ENCODE measurements around the gene KCNMB3.

DNA sequence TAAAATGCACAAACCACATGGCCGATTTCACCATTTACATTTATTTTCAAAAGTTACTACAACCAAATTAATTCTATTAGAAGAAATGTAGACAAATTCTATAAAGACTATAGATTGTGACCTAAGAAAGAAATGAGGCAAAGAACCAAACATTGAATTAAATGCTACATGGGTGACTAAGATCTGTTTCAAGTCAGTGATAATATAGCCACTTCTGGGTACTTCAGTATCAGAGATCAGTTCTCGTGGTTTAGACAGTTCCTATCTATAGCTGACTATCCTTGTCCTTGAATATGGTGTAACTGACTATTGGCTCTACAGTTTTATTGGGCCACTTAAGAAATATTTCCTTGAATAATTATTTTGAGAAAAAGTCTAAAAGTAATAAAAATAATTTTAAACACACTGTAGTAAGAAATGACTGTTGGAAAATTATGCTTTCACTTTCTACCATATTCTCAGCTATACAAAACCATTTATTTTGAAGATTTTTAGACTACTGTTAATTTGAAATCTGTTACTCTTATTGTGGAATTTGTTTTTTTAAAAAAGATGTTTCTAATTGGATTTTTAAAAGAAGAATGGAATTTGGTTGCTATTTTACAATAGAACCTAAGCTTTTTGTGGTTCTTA, 14.1 kb downstream of the KCNMB3 start:
- TF ChIP-seq, protein P1, sequence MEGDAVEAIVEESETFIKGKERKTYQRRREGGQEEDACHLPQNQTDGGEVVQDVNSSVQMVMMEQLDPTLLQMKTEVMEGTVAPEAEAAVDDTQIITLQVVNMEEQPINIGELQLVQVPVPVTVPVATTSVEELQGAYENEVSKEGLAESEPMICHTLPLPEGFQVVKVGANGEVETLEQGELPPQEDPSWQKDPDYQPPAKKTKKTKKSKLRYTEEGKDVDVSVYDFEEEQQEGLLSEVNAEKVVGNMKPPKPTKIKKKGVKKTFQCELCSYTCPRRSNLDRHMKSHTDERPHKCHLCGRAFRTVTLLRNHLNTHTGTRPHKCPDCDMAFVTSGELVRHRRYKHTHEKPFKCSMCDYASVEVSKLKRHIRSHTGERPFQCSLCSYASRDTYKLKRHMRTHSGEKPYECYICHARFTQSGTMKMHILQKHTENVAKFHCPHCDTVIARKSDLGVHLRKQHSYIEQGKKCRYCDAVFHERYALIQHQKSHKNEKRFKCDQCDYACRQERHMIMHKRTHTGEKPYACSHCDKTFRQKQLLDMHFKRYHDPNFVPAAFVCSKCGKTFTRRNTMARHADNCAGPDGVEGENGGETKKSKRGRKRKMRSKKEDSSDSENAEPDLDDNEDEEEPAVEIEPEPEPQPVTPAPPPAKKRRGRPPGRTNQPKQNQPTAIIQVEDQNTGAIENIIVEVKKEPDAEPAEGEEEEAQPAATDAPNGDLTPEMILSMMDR (IDR thresholded peaks at IDR 0.05; ENCODE audit: insufficient read depth, low read depth, low read length) = no peak
- TF ChIP-seq EZH2 (IDR thresholded peaks at IDR 0.05; ENCODE audit: insufficient read depth, low read length) = no peak

Data from astrocyte (in vitro differentiated cells and primary cell).